Stimulated activated memory B cell treated with anti-CD40 and anti-IgM and Interleukin-4, amounts not matched to agents 10 μg/mL and 1 μg/mL and 100 μg/mL, for 72 hours (primary cell): Measurements from ENCODE around the gene AHCYL1.

Source experiments
- ATAC-seq: fragments of 150-1000 bp; cut with Tn5 transposase; 2 replicates; pipeline ENCODE4 v1.10.0; 2021
- H3K27ac Mint-ChIP-seq: one replicate; pipeline ENCODE4 v1.8.0; 2022; ENCODE audit warnings: mild to moderate bottlenecking, mixed read lengths
- H3K27me3 Mint-ChIP-seq: one replicate; pipeline ENCODE4 v1.8.0; 2022; ENCODE audit warnings: mixed read lengths
- H3K36me3 Mint-ChIP-seq: one replicate; pipeline ENCODE4 v1.8.0; 2022; ENCODE audit warnings: mixed read lengths
- H3K4me1 Mint-ChIP-seq: one replicate; pipeline ENCODE4 v1.8.0; 2022; ENCODE audit warnings: mixed read lengths
- H3K4me3 Mint-ChIP-seq: one replicate; pipeline ENCODE4 v1.8.0; 2022; ENCODE audit warnings: mild to moderate bottlenecking, moderate library complexity, mixed read lengths
- H3K9me3 Mint-ChIP-seq: one replicate; pipeline ENCODE4 v1.8.0; 2022; ENCODE audit warnings: mixed read lengths

AHCYL1 gene

GRCh38 chr1:110033421-110033820 is 48.9 kb downstream of the AHCYL1 start:
- Mint-ChIP-seq H3K36me3 (peaks cover 4% of the 10 kb centered on the region), H3K27me3 (no peaks in the 10 kb centered on the region), H3K4me1 (peaks cover 31% of the 10 kb centered on the region), H3K4me3 (no peak overlapping the region), H3K9me3 (no peaks in the 10 kb centered on the region), H3K27ac (peak overlapping the region; percentile 80)
- no peak for ATAC-seq

- ATAC-seq = no peak
- peaks cover 31% of the 10 kb centered on the region for H3K4me1 Mint-ChIP-seq
- H3K9me3 Mint-ChIP-seq = no peaks in the 10 kb centered on the region
- H3K27me3 Mint-ChIP-seq = no peaks in the 10 kb centered on the region
- peak overlapping the region; percentile 91 for H3K4me3 Mint-ChIP-seq
- peak overlapping the region; percentile 80 for H3K27ac Mint-ChIP-seq
- peaks cover 11% of the 10 kb centered on the region for H3K36me3 Mint-ChIP-seq
Observed at GRCh38 chr1:110034040-110034450, 49.5 kb downstream of the AHCYL1 start.

GRCh38 chr1:110034451-110035235 is 50.1 kb downstream of the AHCYL1 start, which contains the start of gene STRIP1:
Gene STRIP1, plus strand, starts transcription at chr1:110034624. Its CDS starts 14 bp downstream, at chr1:110034638.
- Mint-ChIP-seq H3K9me3 (no peaks in the 10 kb centered on the region), H3K4me1 (peaks cover 31% of the 10 kb centered on the region), H3K27me3 (no peaks in the 10 kb centered on the region), H3K36me3 (peaks cover 17% of the 10 kb centered on the region), H3K4me3 (peak within 1 kb of the TSS; percentile 91), H3K27ac (peak within 1 kb of the TSS; percentile 80)
- ATAC-seq = peak; percentile 98

GRCh38 chr1:110035236-110035752 is 50.7 kb downstream of the AHCYL1 start:
- H3K36me3 Mint-ChIP-seq = peaks cover 23% of the 10 kb centered on the region

GRCh38 chr1:110038271-110038670 is 53.7 kb downstream of the AHCYL1 start:
- H3K4me3 Mint-ChIP-seq = no peak overlapping the region
- no peaks in the 10 kb centered on the region for H3K9me3 Mint-ChIP-seq
- H3K27ac Mint-ChIP-seq = no peak overlapping the region
- peaks cover 21% of the 10 kb centered on the region for H3K4me1 Mint-ChIP-seq
- peaks cover 52% of the 10 kb centered on the region for H3K36me3 Mint-ChIP-seq
- H3K27me3 Mint-ChIP-seq = no peaks in the 10 kb centered on the region
- ATAC-seq = no peak

More at GRCh38 chr1:110035236-110035752, 50.7 kb downstream of the AHCYL1 start:
- H3K27ac Mint-ChIP-seq = peak overlapping the region; percentile 80
- H3K4me3 Mint-ChIP-seq = peak overlapping the region; percentile 91
- no peaks in the 10 kb centered on the region for H3K9me3 Mint-ChIP-seq
- peaks cover 31% of the 10 kb centered on the region for H3K4me1 Mint-ChIP-seq
- no peaks in the 10 kb centered on the region for H3K27me3 Mint-ChIP-seq
- ATAC-seq = no peak

- peaks cover 13% of the 10 kb centered on the region for H3K4me1 Mint-ChIP-seq
- no peaks in the 10 kb centered on the region for H3K9me3 Mint-ChIP-seq
- H3K4me3 Mint-ChIP-seq = no peak overlapping the region
- H3K27me3 Mint-ChIP-seq = no peaks in the 10 kb centered on the region
- ATAC-seq = no peak
- H3K36me3 Mint-ChIP-seq = peaks cover 62% of the 10 kb centered on the region
- H3K27ac Mint-ChIP-seq = no peak overlapping the region
Observed at GRCh38 chr1:110039641-110040040, 55.1 kb downstream of the AHCYL1 start.

GRCh38 chr1:110040548-110040947 is 56.0 kb downstream of the AHCYL1 start:
- H3K9me3 Mint-ChIP-seq = no peaks in the 10 kb centered on the region
- no peaks in the 10 kb centered on the region for H3K27me3 Mint-ChIP-seq
- no peak for ATAC-seq
- peaks cover 71% of the 10 kb centered on the region for H3K36me3 Mint-ChIP-seq
- H3K4me3 Mint-ChIP-seq = no peak overlapping the region
- peaks cover 5% of the 10 kb centered on the region for H3K4me1 Mint-ChIP-seq
- no peak overlapping the region for H3K27ac Mint-ChIP-seq

- H3K4me3 Mint-ChIP-seq = no peak overlapping the region
Observed at GRCh38 chr1:110043016-110043415, 58.5 kb downstream of the AHCYL1 start.

GRCh38 chr1:110047463-110047862 is 62.9 kb downstream of the AHCYL1 start:
- H3K27me3 Mint-ChIP-seq = no peaks in the 10 kb centered on the region
- no peaks in the 10 kb centered on the region for H3K9me3 Mint-ChIP-seq
- H3K4me3 Mint-ChIP-seq = no peak overlapping the region
- ATAC-seq = no peak
- H3K4me1 Mint-ChIP-seq = no peaks in the 10 kb centered on the region
- H3K36me3 Mint-ChIP-seq = peaks cover 77% of the 10 kb centered on the region
- no peak overlapping the region for H3K27ac Mint-ChIP-seq

More at GRCh38 chr1:110043016-110043415, 58.5 kb downstream of the AHCYL1 start:
- ATAC-seq = no peak
- H3K27ac Mint-ChIP-seq = no peak overlapping the region
- H3K4me1 Mint-ChIP-seq = no peaks in the 10 kb centered on the region
- H3K27me3 Mint-ChIP-seq = no peaks in the 10 kb centered on the region
- H3K36me3 Mint-ChIP-seq = peaks cover 91% of the 10 kb centered on the region
- no peaks in the 10 kb centered on the region for H3K9me3 Mint-ChIP-seq

- no peaks in the 10 kb centered on the region for H3K27me3 Mint-ChIP-seq
Observed at GRCh38 chr1:110048240-110048639, 63.7 kb downstream of the AHCYL1 start.

GRCh38 chr1:110048923-110049601 is 64.5 kb downstream of the AHCYL1 start:
- Mint-ChIP-seq H3K27ac (no peak overlapping the region), H3K9me3 (no peaks in the 10 kb centered on the region), H3K4me1 (peaks cover 7% of the 10 kb centered on the region), H3K36me3 (peaks cover 76% of the 10 kb centered on the region), H3K4me3 (no peak overlapping the region), H3K27me3 (no peaks in the 10 kb centered on the region)
- no peak for ATAC-seq

More at GRCh38 chr1:110048240-110048639, 63.7 kb downstream of the AHCYL1 start:
- Mint-ChIP-seq H3K9me3 (no peaks in the 10 kb centered on the region), H3K4me3 (no peak overlapping the region), H3K27ac (no peak overlapping the region), H3K36me3 (peaks cover 76% of the 10 kb centered on the region), H3K4me1 (peaks cover under 1% of the 10 kb centered on the region)
- no peak for ATAC-seq

GRCh38 chr1:110049801-110050601 is 65.4 kb downstream of the AHCYL1 start:
- no peak overlapping the region for H3K4me3 Mint-ChIP-seq
- no peaks in the 10 kb centered on the region for H3K27me3 Mint-ChIP-seq
- no peaks in the 10 kb centered on the region for H3K9me3 Mint-ChIP-seq
- peaks cover 7% of the 10 kb centered on the region for H3K4me1 Mint-ChIP-seq
- no peak for ATAC-seq
- H3K27ac Mint-ChIP-seq = no peak overlapping the region
- H3K36me3 Mint-ChIP-seq = peaks cover 78% of the 10 kb centered on the region

- peaks cover 77% of the 10 kb centered on the region for H3K36me3 Mint-ChIP-seq
- no peak for ATAC-seq
- no peaks in the 10 kb centered on the region for H3K9me3 Mint-ChIP-seq
- no peak overlapping the region for H3K4me3 Mint-ChIP-seq
- peaks cover 7% of the 10 kb centered on the region for H3K4me1 Mint-ChIP-seq
- no peaks in the 10 kb centered on the region for H3K27me3 Mint-ChIP-seq
- no peak overlapping the region for H3K27ac Mint-ChIP-seq
Observed at GRCh38 chr1:110050602-110051261, 66.2 kb downstream of the AHCYL1 start.

- Mint-ChIP-seq H3K4me1 (peaks cover 7% of the 10 kb centered on the region), H3K27me3 (no peaks in the 10 kb centered on the region), H3K4me3 (no peak overlapping the region), H3K36me3 (peaks cover 77% of the 10 kb centered on the region), H3K9me3 (no peaks in the 10 kb centered on the region), H3K27ac (no peak overlapping the region)
- no peak for ATAC-seq
Observed at GRCh38 chr1:110051262-110051648, 66.7 kb downstream of the AHCYL1 start.
